ENCODE data around the gene TNFRSF1A.
"Not testable (repeated sequence)": the region's sequence is repeated elsewhere in the genome, so short reads cannot be mapped to it uniquely, and the experiment has no call there.

Gene TNFRSF1A

DNA sequence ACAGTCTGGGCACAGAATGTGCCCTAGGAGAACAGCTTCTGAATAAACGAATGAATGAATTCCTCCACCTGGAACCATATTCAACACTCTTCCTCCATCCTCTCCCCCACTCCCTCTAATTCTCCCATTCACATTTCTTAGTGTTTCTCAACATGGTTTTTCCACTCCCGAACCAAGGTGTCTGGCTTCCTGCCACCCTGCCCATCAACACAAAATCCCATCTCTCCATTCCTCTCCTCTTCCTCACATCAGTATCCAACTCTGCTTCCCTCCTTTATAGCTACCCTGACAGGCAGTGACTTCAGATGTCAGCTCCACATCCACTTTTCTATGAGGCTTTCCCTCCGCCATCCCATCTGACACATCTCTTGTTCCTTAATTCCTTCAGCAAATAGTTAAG, 2.9 kb downstream of the TNFRSF1A start:
- TF ChIP-seq POU2F2 (IDR thresholded peaks at IDR 0.05; ENCODE audit: low read depth, low read length) = no peak
- TF ChIP-seq TAF1 (IDR thresholded peaks at IDR 0.05; ENCODE audit: low read depth, low read length) = no peak
- TF ChIP-seq POLR2AphosphoS5 (IDR thresholded peaks at IDR 0.05; ENCODE audit: low read depth, low read length) = no peak
- no peak for TF ChIP-seq POLR2A (IDR thresholded peaks at IDR 0.05; ENCODE audit: low read depth, low read length)
- no peak for TF ChIP-seq PAX5 (IDR thresholded peaks at IDR 0.05; ENCODE audit: insufficient read depth, low read length, severe bottlenecking)
- TF ChIP-seq SPI1 (IDR thresholded peaks at IDR 0.05; ENCODE audit: low read depth, low read length) = no peak
- DNase-seq (ENCODE audit: insufficient read length, low spot score) (no peak), FAIRE-seq (peak; percentile 28)

DNA sequence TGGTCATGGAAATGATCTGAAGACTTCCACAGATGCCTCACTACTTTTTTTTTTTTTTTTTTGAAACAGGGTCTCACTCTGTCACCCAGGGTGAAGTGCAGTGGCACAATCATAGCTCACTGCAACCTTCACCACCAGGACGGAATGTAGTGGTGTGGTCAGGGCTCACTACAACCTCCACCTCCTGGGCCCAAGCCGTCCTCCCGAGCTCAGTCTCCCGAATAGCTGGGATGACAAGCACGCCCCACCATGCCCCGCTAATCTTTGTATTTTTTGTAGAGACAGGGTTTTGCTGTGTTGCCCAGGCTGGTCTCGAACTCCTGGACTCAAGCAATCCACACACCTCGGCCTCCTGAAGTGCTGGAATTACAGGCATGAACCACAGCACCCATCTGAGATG, 3.3 kb downstream of the TNFRSF1A start:
- not testable (repeated sequence) for DNase-seq (ENCODE audit: insufficient read length, low spot score); FAIRE-seq

DNA sequence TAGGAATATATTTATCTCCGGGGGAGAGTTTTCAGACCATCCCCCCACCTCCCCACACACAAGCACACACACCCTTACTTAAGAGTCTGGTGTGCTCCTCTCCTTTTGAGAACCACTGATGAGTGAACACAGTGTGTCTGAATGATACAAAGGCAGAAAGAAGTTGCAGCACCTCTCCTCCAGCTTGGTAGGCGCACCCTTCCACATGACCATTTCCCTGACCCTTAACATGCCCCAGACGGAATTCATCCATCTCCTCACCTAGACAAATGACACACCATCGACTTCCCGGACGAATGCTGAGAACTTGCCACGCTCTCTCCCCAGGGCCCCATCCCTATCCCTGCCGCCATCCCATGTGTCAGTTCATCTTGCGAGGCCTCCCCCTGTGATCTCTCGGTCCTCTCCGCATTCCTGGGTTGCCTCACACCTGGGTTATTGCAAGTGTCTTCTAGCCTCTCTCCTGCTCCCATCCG, 3.9 kb downstream of the TNFRSF1A start:
- DNase-seq (ENCODE audit: insufficient read length, low spot score) = no peak
- FAIRE-seq = peak; percentile 40
- TF ChIP-seq TAF1 (IDR thresholded peaks at IDR 0.05; ENCODE audit: low read depth, low read length) (no peak), POLR2AphosphoS5 (IDR thresholded peaks at IDR 0.05; ENCODE audit: low read depth, low read length) (no peak), SPI1 (IDR thresholded peaks at IDR 0.05; ENCODE audit: low read depth, low read length) (no peak), POLR2A (IDR thresholded peaks at IDR 0.05; ENCODE audit: low read depth, low read length) (no peak), POU2F2 (IDR thresholded peaks at IDR 0.05; ENCODE audit: low read depth, low read length) (no peak), PAX5 (IDR thresholded peaks at IDR 0.05; ENCODE audit: insufficient read depth, low read length, severe bottlenecking) (no peak)

DNA sequence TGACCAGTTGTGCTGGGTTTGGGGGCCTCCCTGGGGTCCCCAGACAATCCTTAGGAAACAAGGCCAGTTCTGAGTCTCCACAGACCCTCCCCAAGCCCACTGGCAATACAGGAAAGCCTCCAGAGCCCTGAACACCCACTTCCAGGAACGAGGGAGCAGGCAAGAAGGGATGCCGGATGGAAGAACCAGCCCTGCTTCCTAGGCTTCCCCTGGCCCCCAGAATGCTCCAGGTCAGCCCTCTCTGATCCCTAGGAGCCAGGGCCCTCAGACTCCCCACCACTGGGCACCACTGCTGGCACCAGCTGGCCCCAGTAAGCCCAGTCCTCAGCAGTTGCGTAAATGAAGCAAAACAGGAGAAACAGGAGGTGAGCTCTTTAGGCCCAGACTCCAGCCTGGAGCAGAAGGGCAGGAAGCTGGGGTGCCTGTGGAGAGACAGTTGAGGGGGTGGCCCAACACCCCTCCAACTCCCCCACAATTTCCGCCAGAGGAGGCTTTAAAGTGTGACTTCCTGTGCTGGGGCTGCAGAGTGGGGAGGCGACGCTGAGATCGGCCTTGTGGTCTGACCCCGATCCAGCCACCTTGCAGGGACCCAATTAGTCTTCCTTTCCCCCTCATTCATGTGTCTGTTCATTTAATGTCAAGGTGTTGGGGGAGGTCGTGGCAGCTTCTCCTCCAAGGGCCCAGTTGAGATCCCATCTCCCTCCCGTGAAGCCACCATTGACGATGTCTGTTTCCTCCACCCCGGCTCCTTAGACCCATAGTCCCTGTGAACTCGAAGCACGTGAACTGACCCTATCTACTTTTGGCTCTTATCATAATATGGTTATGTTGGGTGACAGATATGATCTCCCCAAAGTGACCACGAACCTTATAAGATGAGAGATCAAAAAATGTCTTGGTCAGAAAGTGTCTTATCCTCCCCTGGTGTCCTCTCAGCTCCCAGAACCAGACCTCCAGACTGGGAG, 4.7 kb downstream of the TNFRSF1A start:
- FAIRE-seq (peak; percentile 89), DNase-seq (ENCODE audit: insufficient read length, low spot score) (no peak)
- no peak for TF ChIP-seq POLR2A (IDR thresholded peaks at IDR 0.05; ENCODE audit: low read depth, low read length)
- no peak for TF ChIP-seq POLR2AphosphoS5 (IDR thresholded peaks at IDR 0.05; ENCODE audit: low read depth, low read length)
- 0 out of 2 replicates have a peak, but pooled peaks have one; percentile 13 for TF ChIP-seq SPI1 (IDR thresholded peaks at IDR 0.05; ENCODE audit: low read depth, low read length)
- TF ChIP-seq TAF1 (IDR thresholded peaks at IDR 0.05; ENCODE audit: low read depth, low read length) = no peak

DNA sequence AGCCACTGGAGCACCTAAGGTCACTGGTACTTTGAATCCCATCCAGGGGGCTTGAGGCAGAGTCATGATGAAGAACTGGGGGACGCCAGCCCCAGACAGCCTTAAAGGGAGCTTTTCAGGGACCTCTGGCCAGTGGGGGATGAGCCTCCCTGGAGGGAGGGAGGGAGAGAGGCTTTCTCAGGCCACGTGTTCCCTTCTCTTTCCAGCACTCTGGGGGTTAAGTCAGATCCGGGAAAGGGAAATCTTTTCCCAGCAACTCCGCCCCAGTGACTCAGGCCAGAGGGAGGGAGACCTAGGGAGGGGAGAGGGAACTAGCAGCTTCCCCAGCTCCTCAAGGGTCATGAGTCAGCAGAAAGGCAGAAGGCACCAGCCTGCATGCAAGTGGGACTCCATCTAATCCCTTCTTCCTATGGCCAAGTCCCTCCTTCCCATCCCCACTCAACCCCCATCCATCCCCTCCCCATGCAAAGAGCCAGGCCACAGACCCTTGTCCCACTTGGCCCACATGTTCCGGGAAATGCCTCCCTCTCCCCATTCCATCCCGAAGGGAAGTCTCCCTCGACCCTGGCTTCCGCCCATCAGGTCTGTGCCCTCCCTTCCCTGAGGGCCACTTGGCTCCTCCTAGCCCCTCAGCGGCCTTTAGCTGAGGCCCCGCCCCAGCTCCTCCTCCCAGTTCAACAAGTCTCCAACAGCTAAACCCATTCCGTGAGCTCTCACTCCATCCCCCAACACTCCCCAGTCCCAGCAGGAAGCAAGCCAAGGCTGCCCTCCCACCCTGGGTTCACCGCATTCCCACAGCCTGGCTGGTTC, 5.6 kb downstream of the TNFRSF1A start:
- TF ChIP-seq PAX5 (IDR thresholded peaks at IDR 0.05; ENCODE audit: insufficient read depth, low read length, severe bottlenecking) = no peak
- TF ChIP-seq POLR2AphosphoS5 (IDR thresholded peaks at IDR 0.05; ENCODE audit: low read depth, low read length) = 0 out of 2 replicates have a peak, but pooled peaks have one; percentile 36
- 0 out of 2 replicates have a peak, but pooled peaks have one; percentile 3 for TF ChIP-seq SPI1 (IDR thresholded peaks at IDR 0.05; ENCODE audit: low read depth, low read length)
- no peak for TF ChIP-seq POLR2A (IDR thresholded peaks at IDR 0.05; ENCODE audit: low read depth, low read length)
- no peak for TF ChIP-seq TAF1 (IDR thresholded peaks at IDR 0.05; ENCODE audit: low read depth, low read length)
- TF ChIP-seq POU2F2 (IDR thresholded peaks at IDR 0.05; ENCODE audit: low read depth, low read length) = 0 out of 2 replicates have a peak, but pooled peaks have one; percentile 28
- no peak for DNase-seq (ENCODE audit: insufficient read length, low spot score)
- peak; percentile 87 for FAIRE-seq

DNA sequence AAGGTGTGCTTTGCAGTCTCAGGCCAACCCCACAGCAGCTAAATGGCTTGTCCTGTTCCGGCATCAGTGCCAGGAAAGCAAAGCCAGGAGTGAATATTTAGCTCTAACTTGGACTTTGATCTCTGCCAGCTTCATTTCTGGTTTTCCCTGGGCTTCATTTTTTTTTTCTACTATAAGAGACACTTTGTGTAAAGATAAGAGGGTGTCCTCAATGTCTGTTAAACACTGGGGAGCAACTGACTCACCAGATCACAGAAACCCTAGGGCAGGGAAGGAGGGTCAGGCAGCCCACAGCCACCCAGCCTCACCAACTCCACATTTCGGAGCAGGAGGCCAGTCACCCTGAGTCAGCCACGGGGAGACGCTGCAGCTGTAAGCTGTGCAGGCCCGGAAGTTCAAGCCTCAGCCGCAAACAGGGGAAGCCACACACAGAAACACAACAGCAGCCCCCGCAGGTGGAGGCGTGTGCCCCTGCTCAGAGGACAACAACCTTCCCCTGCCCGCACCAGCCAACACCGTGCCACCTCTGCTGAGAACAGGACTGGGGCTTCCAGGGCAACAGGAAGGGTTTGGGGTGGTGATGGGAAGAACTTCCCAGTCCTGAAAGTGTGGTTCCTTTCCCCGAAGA, 6.3 kb downstream of the TNFRSF1A start:
- no peak; the same call in 1 of the 2 replicates for TF ChIP-seq SPI1 (IDR thresholded peaks at IDR 0.05; ENCODE audit: low read depth, low read length)
- TF ChIP-seq TAF1 (IDR thresholded peaks at IDR 0.05; ENCODE audit: low read depth, low read length) = no peak
- no peak for TF ChIP-seq PAX5 (IDR thresholded peaks at IDR 0.05; ENCODE audit: insufficient read depth, low read length, severe bottlenecking)
- no peak for TF ChIP-seq POLR2AphosphoS5 (IDR thresholded peaks at IDR 0.05; ENCODE audit: low read depth, low read length)
- peak; percentile 22; the same call in 1 of the 2 replicates for TF ChIP-seq POLR2A (IDR thresholded peaks at IDR 0.05; ENCODE audit: low read depth, low read length)
- TF ChIP-seq POU2F2 (IDR thresholded peaks at IDR 0.05; ENCODE audit: low read depth, low read length) = peak; percentile 31; the same call in 1 of the 2 replicates
- FAIRE-seq = peak; percentile 96
- peak; percentile 85 for DNase-seq (ENCODE audit: insufficient read length, low spot score)

DNA sequence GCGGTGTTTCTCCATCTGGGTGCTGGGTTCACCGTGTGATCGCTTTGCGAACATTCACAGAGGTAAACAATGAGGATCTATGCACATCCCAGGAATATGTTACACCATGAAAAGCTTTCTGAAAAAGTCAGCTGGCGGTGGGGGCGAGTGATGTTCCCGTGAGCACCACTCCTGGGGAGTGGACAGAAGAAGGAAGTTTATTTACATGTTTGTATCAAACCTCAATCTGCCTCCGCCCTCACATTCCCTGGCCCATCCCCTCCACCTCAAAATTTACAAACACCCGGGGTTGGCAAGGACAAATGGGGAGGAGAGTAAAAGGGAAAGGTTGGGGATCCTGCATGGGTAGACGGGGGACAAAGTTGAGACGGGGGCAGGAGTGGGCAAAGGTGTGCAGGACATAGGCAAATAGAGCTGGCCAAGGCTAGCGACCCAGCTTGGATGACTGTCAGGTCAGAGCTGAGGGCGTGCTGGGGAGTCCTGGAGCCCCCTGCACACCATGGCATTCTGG, 6.9 kb downstream of the TNFRSF1A start:
- FAIRE-seq = no peak
- TF ChIP-seq POLR2AphosphoS5 (IDR thresholded peaks at IDR 0.05; ENCODE audit: low read depth, low read length) = no peak
- no peak for TF ChIP-seq SPI1 (IDR thresholded peaks at IDR 0.05; ENCODE audit: low read depth, low read length)
- no peak for TF ChIP-seq POLR2A (IDR thresholded peaks at IDR 0.05; ENCODE audit: low read depth, low read length)
- no peak for DNase-seq (ENCODE audit: insufficient read length, low spot score)

DNA sequence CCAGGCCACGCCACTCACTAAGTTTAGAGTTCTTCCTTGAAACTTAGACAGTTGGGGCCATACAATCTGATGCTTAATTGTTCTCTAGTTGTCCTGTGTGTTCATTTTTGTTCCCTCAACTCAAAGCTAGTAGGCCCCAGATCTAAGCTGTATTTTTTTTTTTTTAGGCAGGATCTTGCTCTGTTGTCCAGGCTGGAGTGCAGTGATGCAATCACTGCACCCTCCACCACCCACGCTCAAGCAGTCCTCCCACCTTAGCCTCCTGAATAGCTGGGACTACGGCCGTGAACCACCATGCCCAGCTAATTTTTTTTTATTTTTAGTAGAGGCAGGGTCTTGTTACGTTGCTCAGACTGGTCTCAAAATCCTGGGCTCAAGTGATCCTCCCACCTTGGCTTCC, 7.5 kb downstream of the TNFRSF1A start:
- DNase-seq (ENCODE audit: insufficient read length, low spot score) (no peak), FAIRE-seq (no peak)
- TF ChIP-seq POU2F2 (IDR thresholded peaks at IDR 0.05; ENCODE audit: low read depth, low read length) = no peak
- no peak for TF ChIP-seq TAF1 (IDR thresholded peaks at IDR 0.05; ENCODE audit: low read depth, low read length)
- no peak for TF ChIP-seq POLR2AphosphoS5 (IDR thresholded peaks at IDR 0.05; ENCODE audit: low read depth, low read length)
- no peak for TF ChIP-seq SPI1 (IDR thresholded peaks at IDR 0.05; ENCODE audit: low read depth, low read length)

DNA sequence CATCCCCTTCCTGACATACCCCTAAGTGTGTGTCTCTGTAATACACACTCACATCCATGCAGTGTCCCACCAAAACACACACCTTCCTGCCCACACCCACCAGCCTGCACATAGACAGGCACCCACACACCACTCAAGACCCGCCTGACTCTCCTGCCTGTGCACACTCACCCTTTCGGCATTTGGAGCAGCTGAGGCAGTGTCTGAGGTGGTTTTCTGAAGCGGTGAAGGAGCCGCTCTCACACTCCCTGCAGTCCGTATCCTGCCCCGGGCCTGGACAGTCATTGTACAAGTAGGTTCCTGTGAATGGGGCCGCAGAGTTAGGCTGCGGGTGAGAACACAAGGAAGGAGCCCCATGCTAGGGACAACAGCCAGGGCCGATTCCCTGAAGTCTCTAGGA, 8.3 kb downstream of the TNFRSF1A start:
- TF ChIP-seq PAX5 (IDR thresholded peaks at IDR 0.05; ENCODE audit: insufficient read depth, low read length, severe bottlenecking) = no peak
- no peak for TF ChIP-seq POU2F2 (IDR thresholded peaks at IDR 0.05; ENCODE audit: low read depth, low read length)
- no peak for TF ChIP-seq TAF1 (IDR thresholded peaks at IDR 0.05; ENCODE audit: low read depth, low read length)
- TF ChIP-seq POLR2AphosphoS5 (IDR thresholded peaks at IDR 0.05; ENCODE audit: low read depth, low read length) = no peak
- TF ChIP-seq SPI1 (IDR thresholded peaks at IDR 0.05; ENCODE audit: low read depth, low read length) = no peak
- no peak for TF ChIP-seq POLR2A (IDR thresholded peaks at IDR 0.05; ENCODE audit: low read depth, low read length)
- DNase-seq (ENCODE audit: insufficient read length, low spot score) (no peak), FAIRE-seq (no peak)

Data from GM12891 (cell line).